Neural progenitor cell (in vitro differentiated cells): ENCODE data around the gene PYROXD2. TPM values are rescaled to one million over a fixed set of nuclear protein-coding genes. Genes with fewer than 3 reads are reported as not detected.
"Not testable (repeated sequence)": the region's sequence is repeated elsewhere in the genome, so short reads cannot be mapped to it uniquely, and the experiment has no call there.

Source experiments
- DNase-seq: peaks from one replicate; pipeline ENCODE4 v3.0.0-alpha.2; 2016; ENCODE audit warnings: low spot score
- H2AFZ ChIP-seq: fragments of 200-600 bp; sonication (generic); replicated peaks from 2 replicates; pipeline ENCODE4 v1.6.1; 2016; ENCODE audit warnings: antibody characterized with exemption
- H3F3A ChIP-seq: fragments of 200-600 bp; sonication (generic); 2 replicates; pipeline ENCODE4 v1.6.1; 2016; ENCODE audit warnings: antibody characterized with exemption, low read depth
- H3K27ac ChIP-seq: fragments of 200-600 bp; sonication (generic); 2 replicates; pipeline ENCODE4 v1.5.1; 2016; ENCODE audit warnings: mild to moderate bottlenecking
- H3K27me3 ChIP-seq: fragments of 200-600 bp; sonication (generic); 2 replicates; pipeline ENCODE4 v1.6.1; 2016; ENCODE audit warnings: mild to moderate bottlenecking, moderate library complexity
- H3K36me3 ChIP-seq: fragments of 200-600 bp; sonication (generic); 2 replicates; pipeline ENCODE4 v1.5.1; 2016
- H3K4me1 ChIP-seq: fragments of 200-600 bp; sonication (generic); 2 replicates; pipeline ENCODE4 v1.6.1; 2016; ENCODE audit warnings: mixed run types
- H3K4me2 ChIP-seq: fragments of 200-600 bp; sonication (generic); 2 replicates; pipeline ENCODE4 v1.6.1; 2016
- H3K4me3 ChIP-seq: fragments of 200-600 bp; sonication (generic); 2 replicates; pipeline ENCODE4 v1.5.1; 2016
- H3K79me2 ChIP-seq: fragments of 200-600 bp; sonication (generic); 2 replicates; pipeline ENCODE4 v1.6.1; 2016; ENCODE audit warnings: low read depth
- H3K9ac ChIP-seq: fragments of 200-600 bp; sonication (generic); 2 replicates; pipeline ENCODE4 v1.6.1; 2016
- H3K9me3 ChIP-seq: fragments of 200-600 bp; sonication (generic); 2 replicates; pipeline ENCODE4 v1.5.1; 2016; ENCODE audit warnings: low read depth
- H4K20me1 ChIP-seq: fragments of 200-600 bp; sonication (generic); 2 replicates; pipeline ENCODE4 v1.6.1; 2016; ENCODE audit warnings: low read depth
- H3K27ac Mint-ChIP-seq: 3 replicates; pipeline ENCODE4 v1.8.0; 2021; ENCODE audit warnings: mixed read lengths
- H3K27me3 Mint-ChIP-seq: 2 replicates; pipeline ENCODE4 v1.8.0; 2022; ENCODE audit warnings: low read depth, mild to moderate bottlenecking, inconsistent platforms, moderate library complexity, mixed read lengths; ENCODE audit not compliant: insufficient read depth
- H3K36me3 Mint-ChIP-seq: 3 replicates; pipeline ENCODE4 v1.8.0; 2021; ENCODE audit warnings: mixed read lengths
- H3K4me1 Mint-ChIP-seq: 3 replicates; pipeline ENCODE4 v1.8.0; 2021; ENCODE audit warnings: mixed read lengths
- H3K4me3 Mint-ChIP-seq: 3 replicates; pipeline ENCODE4 v1.8.0; 2021; ENCODE audit warnings: mild to moderate bottlenecking, moderate library complexity, mixed read lengths
- H3K9me3 Mint-ChIP-seq: 3 replicates; pipeline ENCODE4 v1.8.0; 2020; ENCODE audit warnings: mixed read lengths
- CTCF ChIP-seq: fragments of 200-600 bp; sonication (generic); IDR thresholded peaks from 2 replicates; pipeline ENCODE4 v1.5.1; 2017; ENCODE audit warnings: antibody characterized with exemption, mild to moderate bottlenecking
- EZH2 ChIP-seq: fragments of 200-600 bp; sonication (generic); IDR thresholded peaks from 2 replicates; pipeline ENCODE4 v1.6.1; 2017; ENCODE audit warnings: antibody characterized with exemption, mild to moderate bottlenecking, moderate library complexity
- EZH2phosphoT487 ChIP-seq: fragments of 200-600 bp; sonication (generic); IDR thresholded peaks from 2 replicates; pipeline ENCODE4 v1.6.1; 2017; ENCODE audit warnings: antibody characterized with exemption
- total RNA-seq: library from RNA; depleted of rRNA; stranded (reverse); fragments of >200 nt; gene quantifications from 2 replicates; pipeline ENCODE4 v1.2.3, GENCODE V29; 2015; ENCODE audit warnings: low replicate concordance

Gene PYROXD2
- total RNA-seq, 1 donor from 2014 or later, result 10.5 TPM

- no peaks in the 10 kb centered on the region for H3K36me3 Mint-ChIP-seq
- Histone ChIP-seq H3K9ac (no peak overlapping the region), H4K20me1 (no peaks in the 10 kb centered on the region), H3K4me2 (no peak overlapping the region), H3K9me3 (no peaks in the 10 kb centered on the region), H3K4me1 (no peaks in the 10 kb centered on the region), H3K79me2 (no peaks in the 10 kb centered on the region), H3F3A (no peaks in the 10 kb centered on the region), H3K4me3 (no peak overlapping the region), H3K27ac (no peak overlapping the region), H3K36me3 (no peaks in the 10 kb centered on the region), H2AFZ (no peak overlapping the region), H3K27me3 (no peaks in the 10 kb centered on the region)
- peaks cover 5% of the 10 kb centered on the region for H3K27me3 Mint-ChIP-seq
- H3K4me1 Mint-ChIP-seq, result peaks cover 3% of the 10 kb centered on the region
- H3K4me3 Mint-ChIP-seq, result no peak overlapping the region
- TF ChIP-seq EZH2, result no peak
- TF ChIP-seq EZH2phosphoT487, result no peak
- H3K27ac Mint-ChIP-seq, result no peak overlapping the region
- H3K9me3 Mint-ChIP-seq, result no peaks in the 10 kb centered on the region
- no peak for DNase-seq
Observed at GRCh38 chr10:98389398-98389797, 25.6 kb downstream of the PYROXD2 start.

- Mint-ChIP-seq H3K27me3 (peaks cover 3% of the 10 kb centered on the region), H3K27ac (no peak overlapping the region), H3K36me3 (no peaks in the 10 kb centered on the region), H3K9me3 (no peaks in the 10 kb centered on the region), H3K4me1 (no peaks in the 10 kb centered on the region), H3K4me3 (no peak overlapping the region)
- no peak overlapping the region for H2AFZ ChIP-seq
- H3K4me2 ChIP-seq, result no peak overlapping the region
- no peaks in the 10 kb centered on the region for H3K9me3 ChIP-seq
- H3K9ac ChIP-seq, result no peak overlapping the region
- no peaks in the 10 kb centered on the region for H3K4me1 ChIP-seq
- no peaks in the 10 kb centered on the region for H3K79me2 ChIP-seq
- no peaks in the 10 kb centered on the region for H3K27me3 ChIP-seq
- peak; percentile 16 for DNase-seq
- no peaks in the 10 kb centered on the region for H4K20me1 ChIP-seq
- H3K4me3 ChIP-seq, result no peak overlapping the region
- TF ChIP-seq CTCF (peak; percentile 8), EZH2 (no peak), EZH2phosphoT487 (no peak)
- no peaks in the 10 kb centered on the region for H3F3A ChIP-seq
- H3K36me3 ChIP-seq, result no peaks in the 10 kb centered on the region
- no peak overlapping the region for H3K27ac ChIP-seq
Observed at GRCh38 chr10:98388101-98388655, 26.8 kb downstream of the PYROXD2 start.

GRCh38 chr10:98384531-98385133, 30.4 kb downstream of the PYROXD2 start:
- Histone ChIP-seq H3K9me3 (no peaks in the 10 kb centered on the region), H3K79me2 (no peaks in the 10 kb centered on the region), H3K27me3 (no peaks in the 10 kb centered on the region), H2AFZ (no peak overlapping the region), H3K36me3 (no peaks in the 10 kb centered on the region), H3K4me1 (no peaks in the 10 kb centered on the region), H3K4me2 (no peak overlapping the region), H3K27ac (no peak overlapping the region), H3K4me3 (no peak overlapping the region), H3F3A (no peaks in the 10 kb centered on the region), H3K9ac (no peak overlapping the region), H4K20me1 (no peaks in the 10 kb centered on the region)
- Mint-ChIP-seq H3K4me1 (peaks cover 7% of the 10 kb centered on the region), H3K27ac (no peak overlapping the region), H3K9me3 (no peaks in the 10 kb centered on the region), H3K36me3 (no peaks in the 10 kb centered on the region), H3K27me3 (peaks cover 6% of the 10 kb centered on the region), H3K4me3 (no peak overlapping the region)
- no peak for TF ChIP-seq EZH2phosphoT487
- TF ChIP-seq EZH2, result no peak
- DNase-seq, result no peak

- no peaks in the 10 kb centered on the region for H3K27me3 ChIP-seq
- Mint-ChIP-seq H3K9me3 (no peaks in the 10 kb centered on the region), H3K4me1 (peaks cover 7% of the 10 kb centered on the region), H3K36me3 (no peaks in the 10 kb centered on the region), H3K27me3 (peaks cover 6% of the 10 kb centered on the region), H3K4me3 (no peak overlapping the region), H3K27ac (no peak overlapping the region)
- H3K4me1 ChIP-seq, result no peaks in the 10 kb centered on the region
- TF ChIP-seq EZH2 (no peak), CTCF (no peak), EZH2phosphoT487 (no peak)
- H3K4me2 ChIP-seq, result no peak overlapping the region
- H2AFZ ChIP-seq, result no peak overlapping the region
- H3K9me3 ChIP-seq, result no peaks in the 10 kb centered on the region
- H4K20me1 ChIP-seq, result no peaks in the 10 kb centered on the region
- H3K4me3 ChIP-seq, result no peak overlapping the region
- H3F3A ChIP-seq, result no peaks in the 10 kb centered on the region
- no peaks in the 10 kb centered on the region for H3K79me2 ChIP-seq
- no peak overlapping the region for H3K9ac ChIP-seq
- H3K36me3 ChIP-seq, result no peaks in the 10 kb centered on the region
- no peak overlapping the region for H3K27ac ChIP-seq
- DNase-seq, result no peak
Observed at GRCh38 chr10:98383869-98384268, 31.1 kb downstream of the PYROXD2 start.

GRCh38 chr10:98383134-98383667, 31.8 kb downstream of the PYROXD2 start:
- H3K79me2 ChIP-seq, result not testable (repeated sequence)

More at GRCh38 chr10:98383134-98383667, 31.8 kb downstream of the PYROXD2 start:
- not testable (repeated sequence) for H3K4me1 Mint-ChIP-seq, H3K4me2 ChIP-seq, H3K9ac ChIP-seq, H4K20me1 ChIP-seq, DNase-seq, H3K27ac ChIP-seq, H3K36me3 ChIP-seq, H3K4me3 Mint-ChIP-seq, H3K9me3 ChIP-seq, H3K4me3 ChIP-seq, H3K36me3 Mint-ChIP-seq, H3K27me3 ChIP-seq, H3K27me3 Mint-ChIP-seq, H3F3A ChIP-seq, H2AFZ ChIP-seq, H3K9me3 Mint-ChIP-seq, H3K4me1 ChIP-seq
- H3K27ac Mint-ChIP-seq, result peak overlapping the region; percentile 33
